Motor neuron (in vitro differentiated cells): ENCODE results near the gene RGMA. TPM values are rescaled to one million over a fixed set of nuclear protein-coding genes. Genes with fewer than 3 reads are reported as not detected.

Source experiments
- ATAC-seq, 8 experiments: fragments of 200-7000 bp; cut with Tn5 transposase; replicated peaks in 6 of 8; 2 replicates each; pipeline ENCODE4 v1.8.0; 2021; ENCODE audit warnings: mild to moderate bottlenecking in 8 of 8, moderate library complexity in 8 of 8
- H3K27ac ChIP-seq, 2 donors: fragments of 250-450 bp; sonication (Bioruptor Pico); 2 replicates each; pipeline ENCODE4 v1.9.0; 2021; ENCODE audit warnings: antibody characterized with exemption in 2 of 2, mild to moderate bottlenecking in 2 of 2, moderate library complexity in 1 of 2
- H3K4me1 ChIP-seq, 2 donors: fragments of 250-450 bp; sonication (Bioruptor Pico); replicated peaks in 1 of 2; 2 replicates each; pipeline ENCODE4 v1.6.1; 2021; ENCODE audit warnings: antibody characterized with exemption in 2 of 2, mild to moderate bottlenecking in 2 of 2, moderate library complexity in 1 of 2
- H3K4me3 ChIP-seq, 5 donors: fragments of 250-450 bp; sonication (Bioruptor Pico); 2 replicates each; pipeline ENCODE4 v1.9.0; 2021; ENCODE audit warnings: antibody characterized with exemption in 5 of 5, mild to moderate bottlenecking in 5 of 5, moderate library complexity in 4 of 5
- WGBS, 10 experiments: fragments of 450-650 bp; shearing (Covaris generic); methylation state at CpG; one replicate each; pipeline ENCODE4 v1.0.0; 2022; 5-methylcytosine and 5-hydroxymethylcytosine counted together
- in situ Hi-C, 9 experiments: fragments of 400-800 bp; cut with MboI; loops; one replicate each; pipeline ENCODE4 v1.15.0; 2021; ENCODE audit warnings: low sequenced_read_pairs in 9 of 9, low pct_unique_long_range_greater_than_20kb in 2 of 9; ENCODE audit not compliant: unreplicated experiment in 9 of 9
- total RNA-seq, 8 experiments: library from RNA; unstranded; fragments of 300-600 nt; gene quantifications; 2 replicates each; pipeline versions ENCODE4 v1.2.3 to v1.2.4, GENCODE V29; 2022

The RGMA gene
- 100 to 1,000 TPM in 2 of 8 experiments, 10 to 100 TPM in 6; 10.2 to 154 (median 49.2) TPM for total RNA-seq

DNA sequence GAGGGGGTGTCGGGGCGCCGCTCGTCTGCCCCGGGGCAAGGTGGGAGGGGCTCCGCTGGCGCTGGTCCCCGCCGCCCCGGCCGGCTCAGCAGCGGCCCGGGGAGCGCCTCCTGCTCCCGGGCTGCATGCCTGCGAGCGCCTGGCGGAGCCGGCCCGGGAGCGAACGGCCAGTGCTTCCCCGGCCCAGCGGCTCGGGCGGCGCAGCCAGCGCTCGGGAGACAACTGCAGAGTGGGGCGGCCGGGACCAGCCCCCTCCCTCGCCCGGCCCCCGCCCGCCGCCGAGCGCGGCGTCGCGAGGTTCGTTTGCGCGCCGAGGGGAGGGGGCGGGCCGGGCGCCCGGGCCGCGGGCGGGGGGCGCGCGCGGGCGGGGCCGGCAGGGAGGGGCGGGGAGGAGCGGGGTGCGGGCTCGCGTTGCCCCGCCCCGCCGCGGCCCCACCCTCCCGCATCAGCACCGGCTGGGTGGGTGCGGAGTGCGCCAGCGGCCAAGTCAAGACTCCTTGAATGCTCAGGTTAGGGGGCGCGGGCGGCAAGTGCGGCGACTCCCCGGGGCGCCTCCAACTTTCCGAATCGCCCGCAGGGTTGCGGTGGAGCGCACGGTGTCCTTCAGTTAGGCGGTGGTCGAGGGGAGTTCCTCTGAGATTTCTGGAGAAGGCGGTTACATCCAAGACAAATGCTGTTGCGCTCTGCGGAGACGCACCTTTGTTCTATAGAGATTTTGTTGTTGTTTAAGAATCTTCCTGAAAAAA is at the start of gene RGMA:
Gene RGMA (minus strand): TSS at position 231 of the 746 bp plus-strand sequence. CDS start 279 bp downstream, outside the sequence.
- Histone ChIP-seq H3K4me1 (peaks cover 23 to 32% of the 10 kb centered on the region in 2 donors), H3K4me3 (peak within 1 kb of the TSS; percentile 60 to 92 (median 78)), H3K27ac (peak within 1 kb of the TSS; percentile 85 to 87)
- WGBS, 10 experiments, result 0 to 20% (median 0%) methylated on average over 1 to 10 of the region's 92 CpGs; no CpG with 5 or more reads in 5 of the 10 experiments
- in situ Hi-C loops, result loop anchor here in 3 of 9 experiments (25.0 kb wide), 5 partner anchors 173 to 898 kb away; no protein-coding TSS in a partner anchor
- ATAC-seq, result peak; percentile 31 to 73 (median 66)

DNA sequence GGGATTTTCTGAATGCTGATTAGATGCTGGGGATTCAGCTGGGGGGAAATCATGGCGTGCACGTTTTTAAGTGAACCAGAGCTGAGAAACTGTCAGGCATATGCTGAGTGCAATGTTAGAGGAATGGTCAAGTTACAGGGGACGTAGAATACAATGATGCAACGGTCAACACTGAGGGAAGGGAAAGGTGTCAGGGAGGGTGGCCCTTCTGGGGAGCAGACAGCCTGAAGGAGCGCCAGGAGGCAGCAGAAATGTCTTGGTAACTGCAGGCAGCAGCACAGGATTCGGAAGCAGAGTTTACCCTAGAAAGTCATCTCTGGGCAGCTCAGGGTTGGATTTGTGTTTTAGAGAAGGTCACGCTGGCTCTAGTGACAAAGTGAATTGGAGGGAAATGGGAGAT is 47.6 kb upstream of the RGMA start:
- in situ Hi-C loops, result no loop called here
- ATAC-seq, result peak in 5 of 8 experiments; percentile 43 to 69 (median 53)
- 17 to 83% (median 33%) methylated on average over 2 to 5 of the region's 7 CpGs; no CpG with 5 or more reads in 1 of the 10 experiments for WGBS, 10 experiments

DNA sequence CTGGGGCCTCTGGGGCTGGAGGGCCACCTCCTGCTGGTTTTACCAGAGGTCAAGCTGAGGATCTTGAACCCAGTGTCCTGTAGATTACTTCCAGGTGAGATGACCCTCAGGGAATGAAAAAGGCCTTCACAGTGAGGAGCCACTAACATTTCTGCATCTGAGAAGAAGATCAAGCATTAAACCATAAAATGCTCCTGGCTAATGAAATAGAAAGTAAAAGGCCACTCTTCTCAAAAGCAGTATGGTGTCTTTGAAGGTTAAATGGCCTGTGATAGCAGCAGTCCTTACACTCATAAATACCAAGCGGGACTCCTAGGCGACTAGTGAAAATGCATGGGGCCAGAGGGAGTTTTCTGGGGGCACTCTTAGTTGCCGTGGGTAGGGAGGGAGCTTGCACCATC is 47.0 kb upstream of the RGMA start:
- ATAC-seq, result peak in 4 of 8 experiments; percentile 36 to 66 (median 56)
- WGBS, 10 experiments, result 0 to 67% (median 5%) methylated on average over 1 to 3 of the region's 3 CpGs; no CpG with 5 or more reads in 3 of the 10 experiments
- Histone ChIP-seq H3K27ac (peak overlapping the region in 1 of 2 donors; percentile 12), H3K4me3 (no peak overlapping the region), H3K4me1 (peaks cover 19 to 37% of the 10 kb centered on the region in 2 donors)
- in situ Hi-C loops, result no loop called here

More for the DNA sequence above, 47.6 kb upstream of the RGMA start:
- H3K4me1 ChIP-seq, result peaks cover 15 to 37% of the 10 kb centered on the region in 2 donors
- peak overlapping the region in 1 of 2 donors; percentile 2 for H3K27ac ChIP-seq
- no peak overlapping the region for H3K4me3 ChIP-seq

- no peak for ATAC-seq
- Histone ChIP-seq H3K27ac (no peak overlapping the region), H3K4me1 (peaks cover 25 to 42% of the 10 kb centered on the region in 2 donors), H3K4me3 (no peak overlapping the region)
- in situ Hi-C loops, result no loop called here
- 0 to 80% (median 43%) methylated on average over 1 to 2 of the region's 3 CpGs; no CpG with 5 or more reads in 6 of the 10 experiments for WGBS, 10 experiments
Observed at GRCh38 chr15:93135459-93135858, 46.4 kb upstream of the RGMA start.

GRCh38 chr15:93131485-93132095 is 42.6 kb upstream of the RGMA start:
- peaks cover 32 to 34% of the 10 kb centered on the region in 2 donors for H3K4me1 ChIP-seq
- in situ Hi-C loops, result no loop called here
- H3K4me3 ChIP-seq, result no peak overlapping the region
- ATAC-seq, result no peak
- 41 to 100% (median 80%) methylated on average over 2 to 10 of the region's 10 CpGs; no CpG with 5 or more reads in 1 of the 10 experiments for WGBS, 10 experiments
- H3K27ac ChIP-seq, result no peak overlapping the region

DNA sequence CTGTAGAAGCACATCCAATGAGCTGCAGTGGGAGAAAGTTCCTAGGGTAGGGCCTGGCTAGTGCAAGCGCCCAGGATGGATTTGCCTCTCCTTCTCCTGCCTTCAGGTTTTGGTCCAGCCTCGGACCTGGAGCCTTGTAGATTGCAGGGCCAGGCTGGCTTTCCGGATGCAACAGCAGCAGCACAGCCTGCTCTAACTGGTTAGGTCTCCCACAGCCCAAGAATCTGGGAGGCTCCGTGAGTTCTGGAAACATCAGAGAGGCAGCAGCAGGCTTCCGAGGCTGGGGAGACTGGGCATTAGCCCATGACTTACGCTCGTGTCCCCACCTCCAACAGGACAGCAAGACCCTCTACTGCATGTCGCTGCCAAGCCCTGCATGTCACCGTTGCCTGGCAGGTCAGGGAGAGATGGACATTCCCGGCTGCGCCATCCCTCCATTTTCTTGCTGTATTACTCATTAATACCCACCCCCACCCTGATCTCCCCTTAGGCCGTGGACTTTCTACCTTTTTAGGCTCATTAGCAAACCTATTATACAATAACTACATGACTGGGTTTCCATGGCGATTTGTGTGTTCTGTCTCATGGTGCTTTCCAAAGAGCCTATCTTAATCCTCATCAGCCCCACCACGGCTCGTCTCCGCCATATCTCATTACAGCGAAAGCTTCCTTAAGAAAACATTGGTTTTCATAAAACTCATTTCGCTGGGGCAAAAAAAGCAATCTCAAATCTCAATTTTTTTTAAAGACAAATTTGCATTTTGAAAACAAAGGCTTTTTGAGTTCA is 40.9 kb upstream of the RGMA start:
- WGBS, 10 experiments, result 36 to 89% (median 79%) methylated on average over 2 to 13 of the region's 18 CpGs; no CpG with 5 or more reads in 1 of the 10 experiments
- peak in 5 of 8 experiments; percentile 57 to 74 (median 72) for ATAC-seq
- Histone ChIP-seq H3K4me3 (no peak overlapping the region), H3K4me1 (peaks cover 20% of the 10 kb centered on the region in 2 donors), H3K27ac (peak overlapping the region in 1 of 2 donors; percentile 56)
- in situ Hi-C loops, result no loop called here

DNA sequence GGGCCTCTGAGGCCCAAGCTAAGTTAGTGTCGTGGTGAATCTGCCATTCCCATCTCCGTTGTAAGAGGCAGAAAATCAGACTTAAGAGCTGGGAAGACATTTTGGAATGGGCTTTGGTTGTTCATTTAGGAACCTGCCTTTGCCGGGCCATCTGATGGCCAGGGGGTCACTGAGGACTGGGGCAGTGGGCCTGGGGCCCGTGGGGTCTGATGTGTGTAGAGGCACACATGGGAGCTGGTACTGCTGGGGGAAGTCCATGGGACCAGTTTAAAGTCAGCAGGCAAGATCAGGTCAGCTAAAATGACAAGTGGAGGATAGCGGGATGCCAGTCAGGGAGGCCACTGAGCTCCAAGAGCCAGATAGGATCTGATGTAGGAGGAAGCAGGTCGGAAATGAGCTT is 38.3 kb upstream of the RGMA start:
- Histone ChIP-seq H3K4me1 (peaks cover 19 to 20% of the 10 kb centered on the region in 2 donors), H3K27ac (no peak overlapping the region), H3K4me3 (no peak overlapping the region)
- WGBS, 10 experiments, result 17 to 100% (median 55%) methylated on average over 1 to 4 of the region's 6 CpGs; no CpG with 5 or more reads in 4 of the 10 experiments
- no peak for ATAC-seq
- in situ Hi-C loops, result no loop called here

DNA sequence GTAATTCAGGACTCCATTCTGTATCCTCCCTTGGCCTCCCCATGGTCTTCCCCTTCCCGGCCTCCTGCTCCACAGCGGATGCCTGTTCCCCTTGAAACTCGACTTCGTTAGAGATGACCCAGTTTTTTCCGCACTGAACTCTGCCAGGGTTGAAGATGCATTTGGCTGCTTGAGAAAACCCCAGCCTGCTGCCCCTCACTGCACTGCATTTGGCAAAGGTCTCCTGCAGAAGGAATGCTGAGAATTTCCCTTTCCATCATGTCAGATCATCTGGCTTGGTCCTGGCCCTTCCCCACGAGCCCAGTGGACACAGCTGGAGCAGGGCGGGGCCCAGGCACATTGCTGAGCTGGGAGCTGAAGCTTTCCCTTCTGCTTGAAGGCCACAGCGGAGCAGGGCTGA is 37.6 kb upstream of the RGMA start:
- Histone ChIP-seq H3K4me3 (no peak overlapping the region), H3K4me1 (peaks cover 19 to 20% of the 10 kb centered on the region in 2 donors), H3K27ac (no peak overlapping the region)
- WGBS, 10 experiments, result 14 to 100% (median 93%) methylated on average over 1 to 3 of the region's 8 CpGs; no CpG with 5 or more reads in 4 of the 10 experiments
- peak in 3 of 8 experiments; percentile 56 to 95 (median 83) for ATAC-seq
- in situ Hi-C loops, result no loop called here

GRCh38 chr15:93126148-93126547 is 37.1 kb upstream of the RGMA start:
- no peak overlapping the region for H3K4me3 ChIP-seq
- in situ Hi-C loops, result no loop called here
- peak in 1 of 8 experiments; percentile 5 for ATAC-seq
- WGBS, 10 experiments, result 60 to 100% (median 100%) methylated on average over 1 to 3 of the region's 3 CpGs; no CpG with 5 or more reads in 5 of the 10 experiments
- H3K4me1 ChIP-seq, result peaks cover 18% of the 10 kb centered on the region in 2 donors
- no peak overlapping the region for H3K27ac ChIP-seq

- 42 to 89% (median 73%) methylated on average over 1 to 4 of the region's 4 CpGs; no CpG with 5 or more reads in 3 of the 10 experiments for WGBS, 10 experiments
- no peak for ATAC-seq
- Histone ChIP-seq H3K4me3 (no peak overlapping the region), H3K4me1 (no peaks in the 10 kb centered on the region), H3K27ac (no peak overlapping the region)
- in situ Hi-C loops, result no loop called here
Observed at GRCh38 chr15:93124126-93124525, 35.1 kb upstream of the RGMA start.

GRCh38 chr15:93121973-93122910 is 33.2 kb upstream of the RGMA start:
- no peaks in the 10 kb centered on the region for H3K4me1 ChIP-seq
- no peak overlapping the region for H3K4me3 ChIP-seq
- 0 to 88% (median 84%) methylated on average over 3 to 16 of the region's 20 CpGs for WGBS, 10 experiments
- no peak overlapping the region for H3K27ac ChIP-seq
- in situ Hi-C loops, result no loop called here
- peak in 2 of 8 experiments; percentile 42 to 57 for ATAC-seq

DNA sequence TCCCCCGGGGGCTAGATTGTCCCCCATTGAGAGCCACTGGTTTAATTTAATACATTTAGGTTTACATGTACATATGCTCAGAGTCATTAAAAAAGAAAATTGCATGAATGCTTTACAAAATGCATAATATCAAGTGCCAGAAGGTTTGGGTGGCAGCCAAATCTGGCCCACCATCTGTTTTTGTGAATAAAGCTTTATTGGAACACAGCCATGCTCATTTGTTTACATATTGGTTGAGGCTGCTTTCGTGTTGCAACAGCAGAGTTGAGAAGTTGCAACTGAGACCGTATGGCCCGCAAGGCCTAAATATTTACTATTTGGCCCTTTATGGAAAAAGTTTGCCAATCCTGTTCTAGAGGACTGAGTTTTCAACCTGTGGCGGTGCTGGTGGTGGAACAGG is 32.1 kb upstream of the RGMA start:
- peak in 1 of 8 experiments; percentile 74 for ATAC-seq
- H3K27ac ChIP-seq, result no peak overlapping the region
- in situ Hi-C loops, result no loop called here
- no peak overlapping the region for H3K4me3 ChIP-seq
- H3K4me1 ChIP-seq, result no peaks in the 10 kb centered on the region
- 7 to 100% (median 68%) methylated on average over 2 to 5 of the region's 5 CpGs; no CpG with 5 or more reads in 2 of the 10 experiments for WGBS, 10 experiments
